GM10248 (cell line): ENCODE data around the gene IFNLR1.

Experiments used
- CTCF ChIA-PET: fragments of 300-600 bp; sonication (Branson Sonifier 250); formaldehyde crosslinking; extraction: SDS; loops from one replicate; lab custom pipeline; 2021; ENCODE audit warnings: antibody characterized with exemption; lab: Yijun Ruan, JAX
- POLR2A ChIA-PET: fragments of 350-650 bp; sonication (Branson Sonifier 250); formaldehyde crosslinking; extraction: SDS; loops from one replicate; lab custom pipeline; 2020; ENCODE audit warnings: antibody characterized with exemption; lab: Yijun Ruan, JAX
- DNase-seq: peaks from one replicate; pipeline ENCODE4 v3.0.0; 2012; ENCODE audit errors: extremely low spot score
- TF ChIP-seq, protein P1 (sequence below): IDR thresholded peaks from 2 replicates; pipeline ENCODE4 v1.5.1; 2012; ENCODE audit warnings: mild to moderate bottlenecking, low read depth; ENCODE audit errors: extremely low read depth, missing control alignments, control extremely low read depth

IFNLR1 gene

DNA sequence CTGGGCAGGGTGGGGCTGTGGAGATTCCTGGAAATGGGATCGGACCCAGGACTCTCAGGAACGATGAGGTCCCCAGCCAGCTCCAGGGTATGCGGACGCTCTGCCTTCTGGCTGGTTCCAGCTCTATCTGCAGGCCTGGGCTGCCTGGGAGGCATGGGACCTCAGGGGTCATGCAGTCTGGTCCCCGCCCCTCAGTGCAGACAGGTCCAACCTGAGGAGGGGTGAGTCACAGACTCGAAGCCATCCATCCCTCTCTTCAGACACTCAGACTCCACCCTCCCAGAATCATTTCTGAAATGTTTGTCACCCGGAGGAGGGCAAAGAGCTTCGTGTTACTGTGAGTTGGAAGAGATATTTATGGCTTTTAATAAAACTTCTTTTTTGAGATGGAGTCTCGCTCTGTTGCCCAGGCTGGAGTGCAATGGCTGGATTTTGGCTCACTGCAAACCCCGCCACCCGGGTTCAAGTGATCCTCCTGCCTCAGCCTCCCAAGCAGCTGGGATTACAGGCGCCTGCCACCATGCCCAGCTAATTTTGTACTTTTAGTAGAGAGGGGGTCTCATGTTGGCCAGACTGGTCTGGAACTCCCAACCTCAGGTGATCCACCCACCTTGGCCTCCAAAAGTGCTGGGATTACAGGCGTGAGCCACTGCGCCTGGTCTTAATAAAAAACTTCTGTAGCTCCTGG lies 69.2 kb downstream of the IFNLR1 start:
- ChIA-PET POLR2A (no interaction called here), CTCF (interaction anchor here (1.1 to 1.9 kb wide), 2 partner anchors 24 to 33 kb away, joined by 3 to 6 read pairs; no protein-coding TSS in a partner anchor)
- TF ChIP-seq, protein P1, sequence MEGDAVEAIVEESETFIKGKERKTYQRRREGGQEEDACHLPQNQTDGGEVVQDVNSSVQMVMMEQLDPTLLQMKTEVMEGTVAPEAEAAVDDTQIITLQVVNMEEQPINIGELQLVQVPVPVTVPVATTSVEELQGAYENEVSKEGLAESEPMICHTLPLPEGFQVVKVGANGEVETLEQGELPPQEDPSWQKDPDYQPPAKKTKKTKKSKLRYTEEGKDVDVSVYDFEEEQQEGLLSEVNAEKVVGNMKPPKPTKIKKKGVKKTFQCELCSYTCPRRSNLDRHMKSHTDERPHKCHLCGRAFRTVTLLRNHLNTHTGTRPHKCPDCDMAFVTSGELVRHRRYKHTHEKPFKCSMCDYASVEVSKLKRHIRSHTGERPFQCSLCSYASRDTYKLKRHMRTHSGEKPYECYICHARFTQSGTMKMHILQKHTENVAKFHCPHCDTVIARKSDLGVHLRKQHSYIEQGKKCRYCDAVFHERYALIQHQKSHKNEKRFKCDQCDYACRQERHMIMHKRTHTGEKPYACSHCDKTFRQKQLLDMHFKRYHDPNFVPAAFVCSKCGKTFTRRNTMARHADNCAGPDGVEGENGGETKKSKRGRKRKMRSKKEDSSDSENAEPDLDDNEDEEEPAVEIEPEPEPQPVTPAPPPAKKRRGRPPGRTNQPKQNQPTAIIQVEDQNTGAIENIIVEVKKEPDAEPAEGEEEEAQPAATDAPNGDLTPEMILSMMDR, result no peak

DNA sequence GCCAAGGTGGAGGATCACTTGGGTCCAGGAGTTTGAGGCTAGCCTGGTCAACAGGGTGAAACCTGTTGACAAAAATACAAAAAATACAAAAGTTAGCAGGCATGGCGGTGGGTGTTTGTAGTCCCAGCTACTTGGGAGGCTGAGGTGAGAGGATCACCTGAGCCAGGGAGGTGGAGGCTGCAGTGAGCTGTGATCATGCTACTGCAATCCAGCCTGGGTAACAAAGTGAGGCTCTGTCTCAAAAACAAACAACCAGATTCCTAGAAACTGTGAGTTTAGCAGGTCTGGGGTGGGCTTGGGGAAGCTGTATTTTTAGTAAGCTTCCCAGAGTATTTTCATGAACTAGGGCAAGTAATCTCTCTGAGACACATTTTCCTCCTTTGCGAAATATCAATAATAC lies 70.0 kb downstream of the IFNLR1 start:
- DNase-seq, result no peak
- CTCF ChIA-PET, result interaction anchor here (1.1 to 1.9 kb wide), 2 partner anchors 23 to 33 kb away, joined by 3 to 6 read pairs; no protein-coding TSS in a partner anchor
- TF ChIP-seq, protein P1, result no peak
- POLR2A ChIA-PET, result no interaction called here

More for the DNA sequence above, 69.2 kb downstream of the IFNLR1 start:
- no peak for DNase-seq

DNA sequence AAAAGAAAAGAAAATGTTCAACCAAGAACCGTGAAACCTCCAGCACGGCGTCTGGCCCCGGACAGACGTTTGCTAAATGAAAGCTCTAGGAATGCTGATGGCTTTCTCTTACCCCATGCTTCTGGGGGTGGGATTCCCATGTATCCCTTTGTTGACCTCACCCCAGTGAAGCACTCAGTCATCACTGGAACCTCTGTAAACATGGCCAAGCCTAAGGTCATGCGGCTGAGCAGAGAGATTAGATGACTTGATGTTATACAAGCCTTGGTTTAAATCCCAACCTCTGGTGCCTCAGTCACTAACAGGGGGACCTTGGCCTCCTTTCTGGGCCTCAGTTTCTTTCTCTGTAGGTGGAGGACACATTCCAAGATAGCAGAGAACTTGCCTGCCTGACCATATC lies 72.3 kb downstream of the IFNLR1 start:
- ChIA-PET POLR2A (no interaction called here), CTCF (interaction anchor here (1.3 to 1.6 kb wide), 2 partner anchors 36 to 44 kb away, joined by 3 to 4 read pairs; no protein-coding TSS in a partner anchor)
- DNase-seq, result no peak
- TF ChIP-seq, protein P1, result no peak

DNA sequence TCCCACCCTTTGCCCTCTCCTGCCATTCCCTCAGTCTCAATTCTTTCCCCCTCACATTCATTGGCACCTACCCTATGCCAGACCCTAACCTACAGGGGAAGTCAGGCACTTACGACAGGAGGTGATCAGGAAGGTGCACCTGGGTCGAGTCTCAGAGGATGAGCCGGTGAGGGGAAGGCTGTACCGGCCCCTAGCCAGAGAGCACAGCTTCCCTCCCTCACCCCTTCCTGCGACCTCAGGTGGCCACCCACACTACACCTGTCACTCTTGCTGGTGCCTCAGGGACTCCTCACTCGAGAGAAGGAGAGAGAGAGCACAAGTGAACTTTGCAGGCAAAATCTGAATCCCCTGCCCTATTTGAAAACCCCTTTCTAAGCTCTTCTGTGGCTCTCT lies 73.5 kb downstream of the IFNLR1 start:
- CTCF ChIA-PET, result interaction anchor here (0.6 to 1.5 kb wide), 3 partner anchors 12 to 43 kb away, joined by 3 to 4 read pairs (median 3); no protein-coding TSS in a partner anchor
- no peak for DNase-seq
- POLR2A ChIA-PET, result no interaction called here

DNA sequence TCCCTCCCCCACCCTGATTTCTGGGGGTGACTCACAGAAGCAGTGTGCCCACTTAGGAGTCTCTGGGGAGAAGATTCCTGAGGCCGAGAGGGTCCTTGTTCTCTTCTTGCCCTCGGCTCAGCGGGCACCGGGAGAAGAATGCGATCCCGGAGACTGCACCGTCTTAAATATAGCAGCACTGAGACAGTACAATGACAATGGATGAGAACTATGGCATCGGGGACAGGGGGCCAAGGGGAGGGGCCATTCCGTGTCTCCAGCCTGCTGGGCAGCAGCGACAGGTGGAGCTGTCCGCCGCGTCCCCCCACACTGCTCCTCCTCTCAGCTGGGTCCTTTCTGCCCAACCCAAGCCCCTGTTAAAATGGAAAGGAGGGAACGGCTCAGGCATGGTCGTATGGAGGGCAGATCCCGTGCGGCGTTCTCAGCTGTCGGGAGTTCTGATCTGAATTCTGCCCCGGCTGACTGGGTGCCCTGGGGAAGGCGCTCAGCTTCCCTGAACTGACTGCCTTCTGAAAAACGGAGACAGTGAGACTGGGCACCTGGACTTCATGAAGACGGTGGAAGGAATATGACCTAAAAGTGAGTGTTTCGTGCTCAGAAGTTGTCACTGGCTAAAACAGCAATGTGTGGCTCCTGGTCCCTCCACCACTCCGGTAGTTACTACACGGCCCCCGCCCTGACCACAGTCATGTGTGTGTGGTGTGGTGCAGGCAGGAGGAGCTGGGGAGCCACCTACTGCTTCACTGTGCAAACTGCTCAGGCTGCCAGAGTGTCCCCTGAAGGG lies 74.9 kb downstream of the IFNLR1 start, which contains the start of gene MYOM3:
TSS of gene MYOM3 (minus strand) at position 140 of the 784 bp plus-strand sequence. CDS start 3,499 bp downstream, outside the sequence.
- POLR2A ChIA-PET, result no interaction called here
- TF ChIP-seq, protein P1, result peak; percentile 63
- peak; percentile 76 for DNase-seq
- CTCF ChIA-PET, result interaction anchor here (1.0 to 1.8 kb wide), 9 partner anchors 9 to 341 kb away, joined by 3 to 6 read pairs (median 4); no protein-coding TSS in a partner anchor

More for the DNA sequence above, 73.5 kb downstream of the IFNLR1 start:
- TF ChIP-seq, protein P1, result no peak
